Mesodermal cell (in vitro differentiated cells): ENCODE measurements around the gene ANO2.

Experiments
- H3K27ac ChIP-seq: 2 replicates; pipeline ENCODE4 v1.7.0; 2013; ENCODE audit warnings: mild to moderate bottlenecking, low read depth, low read length, moderate library complexity; ENCODE audit not compliant: severe bottlenecking
- H3K36me3 ChIP-seq: 2 replicates; pipeline ENCODE4 v1.7.1; 2013; ENCODE audit warnings: mild to moderate bottlenecking, low read length, moderate library complexity; ENCODE audit not compliant: control insufficient read depth, insufficient read depth
- H3K4me1 ChIP-seq: one replicate; pipeline ENCODE4 v1.7.1; 2013; ENCODE audit warnings: mild to moderate bottlenecking, low read length; ENCODE audit not compliant: insufficient read depth, control insufficient read depth, poor library complexity, severe bottlenecking
- H3K4me3 ChIP-seq: 2 replicates; pipeline ENCODE4 v1.7.0; 2013; ENCODE audit warnings: low read length, control low read depth, mild to moderate bottlenecking; ENCODE audit not compliant: insufficient read depth, poor library complexity, severe bottlenecking; ENCODE audit errors: extremely low read depth
- H3K9me3 ChIP-seq: 2 replicates; pipeline ENCODE4 v1.7.1; 2013; ENCODE audit warnings: mild to moderate bottlenecking, low read length, moderate library complexity; ENCODE audit not compliant: control insufficient read depth
- WGBS, 2 experiments: methylation state at CpG; one replicate each; pipeline ENCODE4 v1.1.5; 2013; ENCODE audit warnings: missing lambda C conversion rate in 2 of 2; ENCODE audit not compliant: insufficient coverage in 2 of 2; 5-methylcytosine and 5-hydroxymethylcytosine counted together

Gene ANO2

DNA sequence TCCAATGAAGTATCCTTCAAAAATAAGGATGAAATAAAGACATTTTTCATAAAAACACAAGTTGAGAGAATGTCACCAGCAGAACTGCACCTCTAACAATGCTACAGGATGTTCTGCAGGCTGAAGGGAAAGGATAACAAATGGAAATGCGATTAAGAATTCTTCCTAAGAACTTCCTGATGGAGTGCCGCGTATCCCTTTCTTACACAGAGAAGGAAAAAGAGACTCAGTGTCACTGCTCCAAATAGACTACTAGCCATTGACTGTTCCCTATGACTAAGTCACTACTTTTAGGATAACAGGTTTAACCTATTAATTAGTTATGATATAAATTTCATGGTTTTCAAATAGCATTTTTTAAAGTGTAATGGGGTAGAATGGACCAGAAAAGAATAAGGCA, 3.2 kb downstream of the ANO2 start:
- no peaks in the 10 kb centered on the region for H3K9me3 ChIP-seq
- H3K4me3 ChIP-seq, result no peak overlapping the region
- H3K4me1 ChIP-seq, result no peaks in the 10 kb centered on the region
- H3K27ac ChIP-seq, result no peak overlapping the region
- 60 to 67% methylated on average over 1 to 2 of the region's 3 CpGs for WGBS, 2 experiments
- no peaks in the 10 kb centered on the region for H3K36me3 ChIP-seq

DNA sequence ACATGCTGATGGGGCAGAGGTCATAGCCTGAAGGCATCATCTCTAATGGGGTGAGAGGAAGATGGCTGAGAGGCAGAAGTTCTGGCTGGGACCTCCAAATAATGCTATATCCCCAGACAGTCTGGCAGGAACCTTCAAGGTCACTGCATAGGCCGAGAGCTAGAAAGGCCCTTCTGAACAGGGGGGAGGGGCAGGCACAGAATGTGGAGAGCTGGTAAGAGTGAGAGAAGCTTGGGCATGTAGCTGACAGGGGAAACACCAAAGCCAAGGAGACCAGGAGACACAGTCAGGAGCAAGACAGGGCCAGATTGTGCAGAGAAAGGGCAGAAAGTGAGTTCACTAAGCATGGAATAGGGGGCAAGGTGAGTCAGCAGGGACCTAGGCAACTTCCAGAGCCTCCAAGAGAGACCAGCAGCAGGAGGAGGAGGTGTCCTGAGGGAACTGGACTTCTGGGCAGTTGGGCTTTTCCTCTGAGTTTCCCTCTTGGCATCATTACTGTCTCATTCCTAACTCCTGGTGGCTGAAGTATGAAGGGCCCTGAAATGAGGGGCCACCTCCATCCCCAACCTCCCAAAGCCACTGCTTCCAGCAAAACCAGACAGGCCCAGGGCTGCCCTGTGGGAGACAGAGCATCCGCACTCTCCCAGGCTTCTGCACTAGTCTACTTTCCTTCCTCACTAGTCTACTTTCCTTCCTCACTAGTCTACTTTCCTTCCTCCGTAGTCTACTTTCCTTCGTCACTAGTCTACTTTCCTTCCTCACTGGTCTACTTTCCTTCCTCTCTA, 17.1 kb downstream of the ANO2 start:
- H3K36me3 ChIP-seq, result no peaks in the 10 kb centered on the region
- no peak overlapping the region for H3K4me3 ChIP-seq
- H3K4me1 ChIP-seq, result no peaks in the 10 kb centered on the region
- peaks cover 10% of the 10 kb centered on the region for H3K9me3 ChIP-seq
- 81 to 100% methylated on average over 1 to 2 of the region's 4 CpGs for WGBS, 2 experiments
- no peak overlapping the region for H3K27ac ChIP-seq

DNA sequence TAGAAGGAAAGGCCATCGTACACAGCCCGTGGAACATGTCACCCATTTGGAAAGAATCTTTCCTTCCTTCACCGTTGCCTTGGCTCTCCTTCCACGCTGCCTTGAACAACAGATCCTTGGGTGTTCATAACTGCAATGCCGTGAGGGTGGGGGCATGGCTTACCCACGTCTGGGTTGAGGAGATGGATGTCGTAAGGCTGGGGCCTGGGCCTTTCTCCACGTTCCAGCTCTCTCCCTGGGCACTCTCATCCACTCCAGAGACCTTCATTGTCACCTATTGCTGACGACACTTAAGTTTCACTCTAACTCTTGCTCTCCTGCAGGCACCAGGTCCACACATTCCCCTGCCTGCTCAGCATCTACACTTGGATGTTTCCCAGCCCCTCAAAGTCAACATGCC, 19.4 kb downstream of the ANO2 start:
- Histone ChIP-seq H3K4me1 (no peaks in the 10 kb centered on the region), H3K9me3 (peaks cover 6% of the 10 kb centered on the region), H3K36me3 (no peaks in the 10 kb centered on the region), H3K27ac (no peak overlapping the region), H3K4me3 (no peak overlapping the region)
- WGBS, 2 experiments, result 91% methylated on average over 8 of the region's 9 CpGs

DNA sequence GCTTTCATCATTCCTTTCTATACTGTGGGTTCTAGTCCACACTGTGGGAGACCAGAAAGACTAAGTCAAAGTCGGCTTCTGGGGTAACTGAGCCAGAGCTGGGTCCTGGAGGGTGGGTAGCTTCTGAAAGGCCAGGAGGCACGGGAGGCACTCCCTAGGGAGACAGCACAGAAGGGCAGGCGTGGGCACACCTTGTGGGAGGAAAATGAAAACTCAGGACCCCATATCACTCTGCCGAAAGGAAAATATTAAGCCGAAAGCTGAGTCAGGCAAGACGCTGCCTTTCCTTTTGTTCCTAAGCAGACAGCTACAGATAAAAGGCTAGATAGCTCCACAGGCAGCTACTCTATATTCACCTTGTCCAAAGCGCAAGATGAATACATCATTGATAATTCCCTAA, 20.7 kb downstream of the ANO2 start:
- WGBS, 2 experiments, result 89 to 93% methylated on average over 5 to 6 of the region's 7 CpGs
- H3K36me3 ChIP-seq, result no peaks in the 10 kb centered on the region

DNA sequence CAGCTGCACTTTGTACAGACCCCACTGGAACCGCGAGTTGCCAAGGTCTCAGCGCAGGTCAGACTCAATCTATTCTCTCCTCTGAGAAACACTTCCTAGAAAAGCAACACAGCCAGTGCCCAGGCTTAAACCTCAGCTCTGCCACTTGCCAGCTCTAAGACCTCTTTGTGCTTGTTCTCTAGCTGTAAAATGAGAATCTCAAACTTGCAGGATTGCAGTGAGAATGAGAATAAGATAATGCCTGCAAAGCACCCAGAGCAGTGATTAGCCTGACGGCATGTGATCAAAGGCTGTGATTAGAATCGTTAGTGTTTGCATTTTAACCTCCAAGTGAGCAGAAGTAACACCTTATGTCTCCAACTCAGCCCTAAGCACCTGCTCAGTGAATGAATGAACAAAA, 21.3 kb downstream of the ANO2 start:
- no peaks in the 10 kb centered on the region for H3K36me3 ChIP-seq
- H3K4me1 ChIP-seq, result no peaks in the 10 kb centered on the region
- no peak overlapping the region for H3K27ac ChIP-seq
- no peaks in the 10 kb centered on the region for H3K9me3 ChIP-seq
- 93 to 100% methylated on average over 2 to 5 of the region's 5 CpGs for WGBS, 2 experiments
- no peak overlapping the region for H3K4me3 ChIP-seq

More for the DNA sequence above, 20.7 kb downstream of the ANO2 start:
- Histone ChIP-seq H3K9me3 (no peaks in the 10 kb centered on the region), H3K4me3 (no peak overlapping the region), H3K27ac (no peak overlapping the region), H3K4me1 (no peaks in the 10 kb centered on the region)

DNA sequence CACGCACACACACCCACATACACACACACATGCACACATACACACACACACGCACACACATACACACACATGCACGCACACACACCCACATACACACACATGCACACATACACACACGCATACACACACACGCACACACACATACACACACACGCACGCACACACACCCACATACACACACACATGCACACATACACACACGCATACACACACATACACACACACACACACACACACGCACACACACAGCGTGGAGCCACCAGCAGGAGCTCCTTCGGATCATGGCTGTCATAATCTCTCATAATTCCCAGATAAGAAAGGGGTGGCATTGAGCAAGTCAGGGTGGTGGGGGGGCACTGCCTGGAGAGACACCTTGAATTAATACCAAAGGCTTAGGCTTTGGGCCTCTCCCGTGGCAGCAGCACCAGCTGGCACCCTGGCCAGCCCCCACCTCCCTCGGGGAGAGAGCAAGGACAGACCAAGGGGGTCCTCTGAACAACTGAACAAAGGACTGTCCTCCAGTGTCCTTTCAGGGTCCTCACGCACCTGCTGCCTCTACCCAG, 21.9 kb downstream of the ANO2 start:
- H3K27ac ChIP-seq, result no peak overlapping the region
- H3K4me3 ChIP-seq, result no peak overlapping the region
- H3K9me3 ChIP-seq, result no peaks in the 10 kb centered on the region
- no peaks in the 10 kb centered on the region for H3K4me1 ChIP-seq
- 73 to 76% methylated on average over 4 to 8 of the region's 14 CpGs for WGBS, 2 experiments
- no peaks in the 10 kb centered on the region for H3K36me3 ChIP-seq

DNA sequence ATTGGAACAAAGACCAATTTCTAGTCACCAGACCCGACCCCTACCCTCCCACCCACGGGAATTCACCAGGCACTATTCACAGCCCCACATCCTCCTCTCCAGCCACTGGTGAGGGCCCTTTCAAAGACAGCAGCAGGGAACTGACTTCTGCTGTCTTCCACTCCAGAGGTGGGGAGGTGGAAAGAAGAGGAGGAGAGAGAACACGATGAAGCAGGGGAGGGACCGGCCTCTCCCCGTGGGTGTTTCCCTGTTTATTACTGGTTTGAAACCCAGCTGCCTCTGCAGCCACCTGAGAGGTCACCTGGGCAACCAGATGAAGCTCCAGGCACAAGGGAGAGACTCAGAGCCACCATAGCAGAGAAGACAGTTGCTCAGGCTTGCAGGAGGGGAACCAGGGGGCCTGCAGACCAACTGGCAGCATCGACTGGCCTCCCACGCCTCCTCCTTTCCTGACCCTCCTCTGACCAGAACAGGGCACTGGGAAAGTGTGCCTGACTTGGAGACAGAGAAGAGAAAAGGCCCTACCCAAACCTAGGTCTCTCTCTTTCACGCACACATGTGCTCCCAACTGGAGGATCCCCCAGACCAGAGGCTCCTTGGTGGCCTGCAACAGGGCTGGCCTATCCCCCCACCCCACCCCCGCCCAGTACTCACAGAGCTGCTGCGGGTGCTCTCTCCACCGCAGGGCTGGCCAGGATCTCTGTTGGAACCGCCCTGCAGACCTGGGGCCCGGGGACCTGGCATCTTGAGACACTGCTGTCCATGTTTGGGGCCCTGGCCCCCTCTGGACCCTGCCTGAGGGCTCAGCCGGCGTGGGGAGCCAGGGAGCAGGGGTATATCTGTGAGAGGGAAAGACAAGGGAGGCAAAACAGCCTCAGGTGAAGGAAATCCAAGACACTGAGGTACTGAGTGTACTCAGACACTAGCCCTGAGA, 22.8 kb downstream of the ANO2 start:
- Histone ChIP-seq H3K27ac (no peak overlapping the region), H3K4me3 (no peak overlapping the region), H3K9me3 (no peaks in the 10 kb centered on the region), H3K36me3 (no peaks in the 10 kb centered on the region), H3K4me1 (no peaks in the 10 kb centered on the region)
- 67 to 73% methylated on average over 6 to 11 of the region's 15 CpGs for WGBS, 2 experiments

DNA sequence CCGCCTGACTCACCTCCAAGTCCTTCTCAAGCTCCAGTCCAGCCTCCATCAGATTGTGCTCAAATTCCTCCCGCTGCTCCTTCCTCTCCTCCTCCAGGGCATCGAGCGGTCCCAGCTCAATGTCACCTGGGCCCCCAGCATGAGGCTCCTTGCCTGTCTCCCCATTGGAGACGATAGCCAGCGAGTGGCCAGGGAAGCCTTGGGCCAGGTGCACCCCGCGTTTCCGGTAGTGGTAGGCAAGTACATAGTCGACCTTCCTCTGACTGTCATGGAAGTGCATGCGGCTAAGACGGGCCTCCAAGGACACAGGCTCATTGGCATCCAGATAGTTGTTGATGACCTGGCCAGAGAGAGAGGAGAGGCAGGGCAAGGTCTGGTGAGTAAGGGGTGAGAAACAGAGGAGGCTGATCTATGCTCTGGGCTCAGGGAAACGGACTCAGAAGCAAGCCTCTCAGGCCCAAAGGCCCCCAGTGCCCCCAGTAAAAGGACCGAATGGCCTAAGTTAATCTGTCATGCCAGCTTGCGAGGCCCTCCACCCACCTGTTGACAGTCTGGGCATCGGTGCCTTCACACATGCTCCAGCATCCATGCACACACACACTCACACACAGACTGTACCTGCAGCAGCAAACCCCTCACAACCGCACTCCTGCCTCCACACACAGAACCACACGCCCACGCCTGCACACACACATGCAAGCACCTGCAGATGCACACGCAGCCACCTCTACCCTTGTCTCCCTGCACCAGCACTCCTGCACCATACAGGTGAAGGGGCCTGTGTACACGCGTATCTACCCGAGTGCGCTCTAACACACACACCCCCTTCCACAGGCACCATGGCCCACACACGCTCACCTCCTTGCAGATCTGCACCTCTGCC, 23.8 kb downstream of the ANO2 start:
- no peak overlapping the region for H3K4me3 ChIP-seq
- H3K4me1 ChIP-seq, result no peaks in the 10 kb centered on the region
- no peak overlapping the region for H3K27ac ChIP-seq
- H3K9me3 ChIP-seq, result no peaks in the 10 kb centered on the region
- WGBS, 2 experiments, result 94% methylated on average over 18 to 25 of the region's 25 CpGs
- no peaks in the 10 kb centered on the region for H3K36me3 ChIP-seq

DNA sequence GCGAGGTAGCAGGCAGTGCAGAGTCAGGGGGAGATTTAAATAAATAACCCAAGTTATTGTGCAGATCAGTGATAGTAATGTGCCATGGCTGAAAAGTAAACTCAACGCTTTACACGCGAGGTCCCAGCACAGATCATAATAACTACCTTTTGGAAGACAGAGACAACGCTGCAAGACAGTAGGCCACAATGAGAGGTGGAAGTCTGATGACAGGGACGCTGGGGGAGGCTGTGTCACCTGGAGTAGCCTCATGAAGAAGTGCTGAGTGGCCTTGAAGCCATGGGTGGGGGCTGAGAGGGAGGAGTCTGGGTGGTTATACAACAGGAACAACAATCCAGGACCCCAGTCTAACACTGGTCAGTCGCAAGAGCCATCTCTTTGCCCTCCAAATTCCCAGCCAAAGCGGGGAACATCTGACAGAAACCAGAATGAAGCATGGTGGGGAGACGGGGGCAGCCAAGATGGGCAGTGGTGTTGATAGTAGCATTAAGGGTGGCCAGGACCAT, 28.2 kb downstream of the ANO2 start:
- no peak overlapping the region for H3K4me3 ChIP-seq
- H3K4me1 ChIP-seq, result no peaks in the 10 kb centered on the region
- H3K9me3 ChIP-seq, result no peaks in the 10 kb centered on the region
- H3K27ac ChIP-seq, result no peak overlapping the region
- WGBS, 2 experiments, result 89 to 98% methylated on average over 3 to 6 of the region's 9 CpGs
- H3K36me3 ChIP-seq, result no peaks in the 10 kb centered on the region

DNA sequence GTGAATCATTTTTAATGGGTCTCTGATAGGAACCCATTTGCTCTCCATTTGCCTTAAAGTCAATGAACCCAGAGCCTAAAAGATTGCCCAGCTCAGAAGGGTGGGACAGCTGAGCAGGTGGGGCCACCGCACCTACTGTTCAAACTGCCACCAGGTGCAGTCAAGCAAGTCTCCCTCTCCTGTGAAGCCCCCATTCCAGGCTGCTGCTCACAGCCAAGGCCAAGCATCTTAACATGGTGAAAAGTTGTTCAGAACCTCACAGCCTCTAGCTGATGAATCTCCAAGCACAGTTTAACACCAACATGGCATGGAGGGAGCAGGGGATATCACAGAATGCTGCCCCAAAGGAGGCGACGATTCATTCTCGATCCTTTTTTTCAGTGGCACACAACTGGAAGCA, 29.5 kb downstream of the ANO2 start:
- no peaks in the 10 kb centered on the region for H3K36me3 ChIP-seq

More for the DNA sequence above, 29.5 kb downstream of the ANO2 start:
- WGBS, 2 experiments, result 91 to 93% methylated on average over 3 to 4 of the region's 4 CpGs
- no peaks in the 10 kb centered on the region for H3K9me3 ChIP-seq
- no peak overlapping the region for H3K27ac ChIP-seq
- no peaks in the 10 kb centered on the region for H3K4me1 ChIP-seq
- H3K4me3 ChIP-seq, result no peak overlapping the region
